GM19099 (cell line): Measurements from ENCODE around the gene OR1L1.

Source experiments
- POLR2A ChIP-seq: IDR thresholded peaks from 3 replicates; pipeline ENCODE4 v1.6.1; 2011; ENCODE audit warnings: low read depth; ENCODE audit not compliant: insufficient read length; ENCODE audit errors: extremely low read depth

Gene OR1L1

GRCh38 chr9:122661416-122661815 lies at the start of gene OR1L1:
Gene OR1L1 (plus strand): TSS chr9:122661716. CDS start chr9:122661716, 0 bp downstream.
- no peak for TF ChIP-seq POLR2A

GRCh38 chr9:122614362-122614761 lies 47.2 kb upstream of the OR1L1 start, which contains the start of gene OR1Q1:
Gene OR1Q1 (plus strand): TSS chr9:122614738. CDS start chr9:122614738, 0 bp downstream.
- no peak for TF ChIP-seq POLR2A

GRCh38 chr9:122619996-122620395 lies 41.5 kb upstream of the OR1L1 start:
- TF ChIP-seq POLR2A: no peak

GRCh38 chr9:122642226-122642625 lies 19.3 kb upstream of the OR1L1 start:
- no peak for TF ChIP-seq POLR2A

- no peak for TF ChIP-seq POLR2A
These were observed 5.1 kb upstream of the OR1L1 start for GRCh38 chr9:122656378-122656777.

GRCh38 chr9:122657527-122657926 lies 4.0 kb upstream of the OR1L1 start, which contains the start of gene OR1B1:
Gene OR1B1 (minus strand): TSS chr9:122657627.
- no peak for TF ChIP-seq POLR2A

- TF ChIP-seq POLR2A: no peak
These were observed 11.0 kb downstream of the OR1L1 start for GRCh38 chr9:122672481-122672880.

- no peak for TF ChIP-seq POLR2A
These were observed 23.3 kb downstream of the OR1L1 start for GRCh38 chr9:122684851-122685250.

GRCh38 chr9:122695696-122696095 lies 34.2 kb downstream of the OR1L1 start:
- no peak for TF ChIP-seq POLR2A
